SK-N-SH treated with all-trans-retinoic acid at 6 μM for 48 hours (cell line): ENCODE measurements around the gene CDH6.

Experiments used
- ATAC-seq: fragments of 200-7000 bp; cut with Tn5 transposase; 3 replicates; pipeline ENCODE4 v1.9.1; 2020; ENCODE audit warnings: mild to moderate bottlenecking, moderate library complexity
- ARNTL ChIP-seq: fragments of 450-650 bp; formaldehyde crosslinking; IDR thresholded peaks from 2 replicates; pipeline ENCODE4 v1.5.0; 2020; ENCODE audit warnings: low read depth, mild to moderate bottlenecking, moderate library complexity, borderline replicate concordance
- BACH2 ChIP-seq: fragments of 250-450 bp; sonication (Bioruptor Pico); IDR thresholded peaks from 2 replicates; pipeline ENCODE4 v1.9.0; 2021; ENCODE audit warnings: mild to moderate bottlenecking, borderline replicate concordance
- CREB5 ChIP-seq: fragments of 250-450 bp; sonication (Bioruptor Pico); IDR thresholded peaks from 2 replicates; pipeline ENCODE4 v1.5.1; 2020; ENCODE audit warnings: low read depth, mild to moderate bottlenecking, moderate library complexity
- CSDC2 ChIP-seq: fragments of 250-450 bp; sonication (Bioruptor Pico); IDR thresholded peaks from 2 replicates; pipeline ENCODE4 v1.5.0; 2020; ENCODE audit warnings: mild to moderate bottlenecking, moderate library complexity
- CSRNP3 ChIP-seq: fragments of 250-450 bp; sonication (Bioruptor Pico); IDR thresholded peaks from 2 replicates; pipeline ENCODE4 v1.5.1; 2021; ENCODE audit warnings: mild to moderate bottlenecking, moderate library complexity
- GLIS3 ChIP-seq: fragments of 250-450 bp; sonication (Bioruptor Pico); IDR thresholded peaks from 2 replicates; pipeline ENCODE4 v1.5.0; 2020; ENCODE audit warnings: mild to moderate bottlenecking, moderate library complexity
- OSR1 ChIP-seq: fragments of 250-450 bp; sonication (Bioruptor Pico); IDR thresholded peaks from 2 replicates; pipeline ENCODE4 v1.8.0; 2022; ENCODE audit warnings: moderate library complexity, mild to moderate bottlenecking, inconsistent platforms
- PATZ1 ChIP-seq: fragments of 250-450 bp; sonication (Bioruptor Pico); IDR thresholded peaks from 2 replicates; pipeline ENCODE4 v1.8.0; 2020; ENCODE audit warnings: mild to moderate bottlenecking, moderate library complexity, borderline replicate concordance
- POU6F1 ChIP-seq: fragments of 250-450 bp; sonication (Bioruptor Pico); IDR thresholded peaks from 2 replicates; pipeline ENCODE4 v1.8.0; 2021; ENCODE audit warnings: low read depth, mild to moderate bottlenecking, moderate library complexity, borderline replicate concordance
- PPARA ChIP-seq: fragments of 250-450 bp; sonication (Bioruptor Pico); IDR thresholded peaks from 2 replicates; pipeline ENCODE4 v1.5.0; 2020; ENCODE audit warnings: mild to moderate bottlenecking, borderline replicate concordance
- RARB ChIP-seq: fragments of 250-450 bp; sonication (Bioruptor Pico); IDR thresholded peaks from 2 replicates; pipeline ENCODE4 v1.8.0; 2021; ENCODE audit warnings: mild to moderate bottlenecking, moderate library complexity
- SNAI2 ChIP-seq: fragments of 250-450 bp; sonication (Bioruptor Pico); IDR thresholded peaks from 2 replicates; pipeline ENCODE4 v1.5.0; 2020; ENCODE audit warnings: mild to moderate bottlenecking, moderate library complexity
- TCF4 ChIP-seq: fragments of 250-450 bp; sonication (Bioruptor Pico); IDR thresholded peaks from 2 replicates; pipeline ENCODE4 v1.8.0; 2021; ENCODE audit warnings: mild to moderate bottlenecking, moderate library complexity, borderline replicate concordance
- TSHZ2 ChIP-seq: fragments of 250-450 bp; sonication (Bioruptor Pico); IDR thresholded peaks from 2 replicates; pipeline ENCODE4 v1.5.0; 2020; ENCODE audit warnings: mild to moderate bottlenecking, moderate library complexity
- ZC3H10 ChIP-seq: fragments of 250-450 bp; sonication (Bioruptor Pico); IDR thresholded peaks from 2 replicates; pipeline ENCODE4 v1.5.1; 2021; ENCODE audit warnings: mild to moderate bottlenecking, moderate library complexity
- ZFP3 ChIP-seq: fragments of 250-450 bp; sonication (Bioruptor Pico); IDR thresholded peaks from 2 replicates; pipeline ENCODE4 v1.5.0; 2020; ENCODE audit warnings: mild to moderate bottlenecking, moderate library complexity
- ZFP30 ChIP-seq: fragments of 450-650 bp; formaldehyde crosslinking; IDR thresholded peaks from 2 replicates; pipeline ENCODE4 v1.5.0; 2022; ENCODE audit warnings: mild to moderate bottlenecking, moderate library complexity
- ZNF565 ChIP-seq: fragments of 450-650 bp; formaldehyde crosslinking; conservative IDR thresholded peaks from 2 replicates; pipeline ENCODE4 v1.5.0; 2020; ENCODE audit warnings: low read depth, mild to moderate bottlenecking, moderate library complexity
- ZNF70 ChIP-seq: fragments of 450-650 bp; formaldehyde crosslinking; IDR thresholded peaks from 2 replicates; pipeline ENCODE4 v1.5.0; 2020; ENCODE audit warnings: mild to moderate bottlenecking, moderate library complexity
- ZNF8 ChIP-seq: fragments of 450-650 bp; formaldehyde crosslinking; IDR thresholded peaks from 2 replicates; pipeline ENCODE4 v1.5.0; 2020; ENCODE audit warnings: mild to moderate bottlenecking, moderate library complexity

Gene CDH6

GRCh38 chr5:31218978-31219377 is 25.5 kb downstream of the CDH6 start:
- no peak for ATAC-seq

GRCh38 chr5:31221001-31221400 is 27.5 kb downstream of the CDH6 start:
- TF ChIP-seq PPARA (CRISPR knock-in tag) (no peak), SNAI2 (no peak), GLIS3 (no peak), ZFP3 (CRISPR knock-in tag) (no peak), ZFP30 (no peak), TSHZ2 (no peak), ZNF70 (CRISPR knock-in tag) (no peak), RARB (CRISPR knock-in tag) (no peak), BACH2 (CRISPR knock-in tag) (no peak), ZNF565 (no peak), TCF4 (no peak), ZC3H10 (no peak), CSRNP3 (no peak), ARNTL (CRISPR knock-in tag) (no peak), ZNF8 (no peak), CREB5 (CRISPR knock-in tag) (no peak), POU6F1 (CRISPR knock-in tag) (no peak), OSR1 (CRISPR knock-in tag) (no peak), CSDC2 (CRISPR knock-in tag) (no peak), PATZ1 (no peak)
- ATAC-seq = no peak

More at GRCh38 chr5:31218978-31219377, 25.5 kb downstream of the CDH6 start:
- TF ChIP-seq BACH2 (CRISPR knock-in tag) (no peak), ZFP3 (CRISPR knock-in tag) (no peak), PPARA (CRISPR knock-in tag) (no peak), CSRNP3 (no peak), RARB (CRISPR knock-in tag) (no peak), TSHZ2 (no peak)
